Fibroblast of skin of abdomen (primary cell): ENCODE results near the gene TXNRD1.
A peak's percentile ranks its signal among the peaks of the same experiment; 100 is the strongest.
"Not testable (repeated sequence)": the region's sequence is repeated elsewhere in the genome, so short reads cannot be mapped to it uniquely, and the experiment has no call there.

Source experiments
- DNase-seq: peaks from one replicate; pipeline ENCODE4 v3.0.0-alpha.2; 2013

Gene TXNRD1

DNA sequence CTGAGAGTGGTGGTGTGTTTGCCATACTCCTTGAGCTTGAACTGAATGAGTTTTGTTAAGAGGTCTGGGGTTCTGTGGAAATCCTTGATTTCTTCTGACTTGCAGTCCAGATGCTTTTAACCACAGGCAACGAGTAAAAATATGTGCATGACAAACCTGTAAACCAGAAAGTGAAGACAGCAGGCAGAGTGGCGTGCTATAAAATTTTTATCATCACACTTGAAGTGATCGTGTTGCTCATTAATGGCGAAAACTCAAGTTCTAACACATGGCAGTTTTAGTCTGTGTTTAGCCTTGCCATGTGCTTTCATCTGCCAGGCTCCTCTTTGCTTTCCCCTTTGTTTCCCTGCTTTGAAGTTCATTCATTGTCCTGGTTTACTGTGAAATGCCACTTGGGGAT, 28.0 kb downstream of the TXNRD1 start:
- peak; percentile 51 for DNase-seq

DNA sequence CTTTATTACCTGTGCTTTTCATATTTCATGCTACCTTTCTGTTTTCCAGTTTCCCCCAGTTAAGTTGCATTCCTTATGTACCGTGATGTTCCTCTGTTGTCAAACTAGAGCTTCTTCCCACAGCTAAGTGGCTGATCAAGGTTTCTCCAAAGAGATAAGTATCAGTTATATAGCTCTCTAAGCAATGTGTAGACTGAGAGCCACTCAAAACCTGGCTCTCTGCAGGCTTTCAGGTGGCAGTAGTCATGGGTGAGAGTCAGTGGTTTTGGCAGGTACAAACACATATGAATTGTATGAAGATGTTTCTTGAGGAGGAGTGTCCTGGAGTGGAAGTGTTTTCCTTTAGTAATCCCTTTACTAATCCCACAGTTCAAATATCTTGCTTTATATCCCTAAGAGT, 28.4 kb downstream of the TXNRD1 start:
- DNase-seq: no peak

DNA sequence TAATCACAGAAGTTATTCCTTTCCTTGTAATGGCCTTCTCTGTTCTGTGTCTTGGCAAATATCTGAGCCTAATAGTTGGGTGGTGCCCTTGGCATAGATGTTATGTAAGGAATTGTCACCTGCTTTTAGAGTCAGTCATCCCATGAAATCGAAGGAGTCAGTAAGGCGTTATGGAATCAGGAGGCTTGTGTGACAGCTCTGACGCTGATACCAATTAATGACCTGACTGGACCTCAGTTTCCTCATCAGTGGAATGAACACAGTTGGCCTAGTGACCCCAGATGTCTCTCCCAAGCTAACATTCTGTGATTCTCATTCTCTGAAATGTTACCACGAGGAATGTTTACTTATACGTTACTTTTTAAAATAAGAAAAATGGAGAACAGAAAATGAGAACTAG, 32.1 kb downstream of the TXNRD1 start:
- DNase-seq: no peak

DNA sequence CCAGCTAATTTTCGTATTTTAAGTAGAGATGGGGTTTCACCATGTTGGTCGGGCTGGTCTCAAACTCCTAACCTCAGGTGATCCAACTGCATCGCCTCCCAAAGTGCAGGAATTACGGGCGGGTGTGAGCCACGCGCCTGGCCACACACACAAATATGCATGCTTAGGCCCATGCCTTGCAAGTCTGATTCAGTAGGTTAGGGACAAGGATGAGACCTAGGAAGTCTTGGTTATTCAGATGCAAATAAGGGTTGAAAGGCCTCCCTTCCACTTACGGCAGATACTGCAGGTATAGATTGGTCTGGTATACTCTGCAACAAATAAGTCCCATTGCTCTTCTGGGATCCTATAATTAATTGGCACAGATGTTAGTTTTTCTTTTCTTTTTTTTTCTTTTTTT, 32.9 kb downstream of the TXNRD1 start:
- DNase-seq: no peak

DNA sequence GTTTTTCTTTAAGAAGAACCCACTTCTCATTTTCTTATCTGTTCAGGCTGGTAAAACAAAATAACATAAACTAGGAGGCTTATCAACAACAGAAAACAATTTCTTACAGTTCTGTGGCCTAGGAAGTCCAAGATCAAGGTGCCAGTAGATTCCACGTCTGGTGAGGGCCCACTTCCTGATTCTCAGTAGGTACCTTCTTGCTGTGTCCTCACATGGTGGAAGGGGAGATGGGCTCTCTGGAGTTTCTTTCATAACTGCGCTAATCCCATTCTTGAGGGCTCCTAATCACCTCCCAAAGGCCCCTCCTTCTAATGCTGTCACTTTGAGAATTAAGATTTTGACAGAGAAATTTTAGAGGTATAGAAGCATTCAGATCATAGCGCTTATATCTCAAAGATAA, 33.4 kb downstream of the TXNRD1 start:
- DNase-seq: no peak

DNA sequence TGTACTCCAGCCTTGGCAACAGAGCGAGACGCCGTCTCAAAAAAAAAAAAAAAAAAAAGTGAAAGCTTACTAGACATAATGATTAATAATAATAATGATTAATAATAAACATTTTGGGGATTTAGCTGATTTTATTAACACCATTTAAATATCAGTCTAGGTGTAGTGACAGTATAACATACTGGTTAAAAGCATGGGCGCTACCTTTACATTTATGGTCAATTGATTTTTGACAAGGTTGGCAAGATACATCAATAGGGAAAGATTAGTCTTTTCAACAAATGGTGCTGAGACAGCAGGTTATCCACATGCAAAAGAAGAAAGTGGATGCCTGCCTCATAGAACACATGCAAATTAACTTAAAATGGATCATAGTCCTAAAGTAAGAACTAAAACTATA, 34.3 kb downstream of the TXNRD1 start:
- no peak for DNase-seq

DNA sequence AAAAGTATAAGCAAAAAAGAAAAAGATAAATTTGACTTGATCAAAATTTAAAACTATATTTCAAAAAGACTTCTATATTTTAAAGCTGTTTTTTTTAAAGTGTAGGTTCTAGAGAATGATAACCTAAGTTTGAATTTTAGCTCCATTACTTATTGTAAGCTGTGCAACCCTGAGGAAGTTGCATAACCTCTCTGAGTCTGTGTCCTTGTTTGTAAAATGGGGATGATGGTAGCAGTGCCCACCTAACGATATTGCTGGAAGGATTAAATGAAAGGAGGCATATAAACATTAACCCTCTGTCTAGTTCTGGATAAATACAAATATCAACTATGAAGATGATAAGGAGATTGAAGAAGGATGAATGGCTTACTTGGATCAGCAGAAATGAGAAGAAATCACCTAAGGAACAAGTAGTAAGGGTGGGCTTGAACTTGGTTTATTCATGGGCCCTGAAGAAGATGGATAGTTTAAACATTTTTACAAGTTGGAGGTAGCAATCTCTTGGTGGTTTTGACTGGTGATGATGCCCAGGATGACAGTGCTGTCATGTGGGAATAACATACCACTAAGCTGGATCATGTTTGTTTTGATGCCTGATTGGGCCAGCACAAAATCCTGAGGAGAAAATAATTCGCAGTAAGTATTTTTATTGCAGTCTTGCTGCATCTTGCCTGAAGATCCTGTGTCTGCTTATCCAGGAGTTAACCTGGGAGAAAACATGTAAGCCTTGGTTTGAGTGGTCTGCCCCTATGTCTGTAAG, 35.0 kb downstream of the TXNRD1 start:
- DNase-seq: no peak

DNA sequence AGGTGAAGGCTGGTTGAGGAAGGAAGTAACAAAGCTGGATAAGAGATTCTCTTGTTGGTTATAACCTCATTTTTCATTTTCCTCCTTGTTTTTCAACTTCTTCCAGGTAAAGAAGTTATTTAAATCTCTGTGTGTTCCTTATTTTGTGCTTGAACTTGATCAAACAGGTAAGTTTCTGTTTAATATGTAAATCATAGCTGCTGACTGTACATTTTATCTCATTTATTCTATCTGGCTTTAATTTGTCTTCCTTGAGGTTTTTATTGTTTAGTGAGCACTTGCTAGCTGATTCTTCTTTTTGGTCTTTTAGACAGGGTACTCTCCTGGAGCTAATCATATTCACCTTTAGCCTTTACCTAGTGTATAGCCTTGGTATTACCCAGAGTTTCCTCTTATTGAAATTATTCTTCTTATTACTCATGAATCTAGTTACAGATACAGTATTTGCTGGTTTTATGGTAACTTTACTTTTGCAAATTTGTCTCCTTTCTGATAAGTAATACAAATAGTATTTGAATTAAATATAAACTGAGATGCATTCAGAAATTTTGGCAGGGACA, 42.4 kb downstream of the TXNRD1 start:
- DNase-seq: no peak

DNA sequence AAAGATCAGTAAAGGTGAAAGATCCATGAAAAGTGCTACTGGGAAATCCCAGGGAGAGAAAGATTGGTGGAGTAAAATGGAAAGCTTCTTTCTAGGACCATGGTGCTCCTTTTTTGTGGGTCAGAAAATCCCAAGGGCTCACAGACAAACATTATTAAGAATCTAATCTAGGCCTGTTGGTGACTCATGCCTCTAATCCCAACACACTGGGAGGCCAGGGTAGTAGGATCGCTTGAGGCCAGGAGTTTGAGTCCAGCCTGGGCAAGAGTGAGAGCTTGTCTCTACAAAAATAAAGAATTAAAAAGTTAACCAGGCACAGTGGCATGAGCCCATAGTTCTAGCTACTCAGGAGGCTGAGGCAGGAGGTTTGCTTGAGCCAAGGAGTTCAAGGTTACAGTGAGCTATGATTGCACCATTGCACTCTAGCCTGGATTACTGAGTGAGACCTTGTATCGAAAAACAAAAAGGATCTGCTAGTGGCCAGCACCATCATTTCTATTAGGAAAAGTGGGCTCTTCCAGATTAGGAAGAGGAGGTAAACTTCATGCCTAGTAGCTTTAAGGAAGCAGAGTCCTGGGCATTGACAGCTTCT, 43.0 kb downstream of the TXNRD1 start:
- DNase-seq: no peak

DNA sequence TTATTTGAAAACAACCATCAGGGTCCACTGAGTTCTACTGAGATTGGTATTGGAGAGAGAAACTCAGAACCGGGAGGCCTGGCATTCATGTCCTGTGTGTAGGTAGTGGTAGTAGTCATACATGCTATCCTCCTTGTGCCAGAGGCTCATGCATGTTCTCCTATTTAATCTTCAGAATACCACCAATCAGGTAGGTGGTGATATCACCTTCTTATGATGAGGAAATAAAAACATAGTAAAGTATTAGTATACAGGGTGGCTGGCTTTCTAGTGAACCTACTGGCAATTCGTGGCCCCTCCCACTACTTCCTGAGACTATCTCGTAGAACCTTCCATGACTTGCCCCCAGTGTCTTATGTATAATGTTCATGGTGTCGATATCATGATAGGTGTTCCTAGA, 47.4 kb downstream of the TXNRD1 start:
- no peak for DNase-seq

DNA sequence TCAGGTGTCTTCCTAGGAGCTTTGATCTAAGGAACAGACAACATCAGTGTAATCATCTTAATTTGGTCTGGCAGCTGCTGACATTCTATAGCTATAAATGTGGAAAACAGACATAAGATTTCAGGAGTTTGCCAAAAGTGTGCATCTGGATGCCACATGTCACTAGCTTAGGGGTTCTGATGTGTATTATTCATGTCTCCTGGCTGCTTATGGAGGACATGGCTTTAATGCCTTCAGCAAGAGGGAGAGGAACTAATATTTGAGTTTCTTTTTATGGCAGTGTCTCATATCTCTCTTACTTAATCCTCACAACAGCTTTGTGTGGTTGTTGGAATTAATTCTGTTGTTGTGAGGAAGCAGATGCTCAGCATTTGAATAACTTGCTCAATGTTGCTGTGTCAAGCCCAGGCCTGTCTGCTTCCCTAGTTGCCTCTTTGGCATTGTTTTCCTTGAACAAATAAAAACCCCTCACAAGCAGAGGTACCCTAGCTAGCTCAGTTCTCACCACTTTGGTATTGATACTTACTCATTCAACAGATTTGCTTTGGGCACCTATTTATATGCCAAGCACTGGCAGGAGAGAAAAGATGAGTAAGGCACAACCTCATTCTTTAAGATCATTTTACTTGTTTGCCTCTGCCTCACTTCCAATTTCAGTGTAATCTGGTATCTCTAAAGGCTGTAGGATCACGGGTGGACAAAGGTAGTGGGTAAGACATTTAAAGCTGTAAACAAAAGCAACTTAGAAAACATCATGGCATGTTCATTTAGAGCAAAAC, 48.2 kb downstream of the TXNRD1 start:
- peak; percentile 93 for DNase-seq

DNA sequence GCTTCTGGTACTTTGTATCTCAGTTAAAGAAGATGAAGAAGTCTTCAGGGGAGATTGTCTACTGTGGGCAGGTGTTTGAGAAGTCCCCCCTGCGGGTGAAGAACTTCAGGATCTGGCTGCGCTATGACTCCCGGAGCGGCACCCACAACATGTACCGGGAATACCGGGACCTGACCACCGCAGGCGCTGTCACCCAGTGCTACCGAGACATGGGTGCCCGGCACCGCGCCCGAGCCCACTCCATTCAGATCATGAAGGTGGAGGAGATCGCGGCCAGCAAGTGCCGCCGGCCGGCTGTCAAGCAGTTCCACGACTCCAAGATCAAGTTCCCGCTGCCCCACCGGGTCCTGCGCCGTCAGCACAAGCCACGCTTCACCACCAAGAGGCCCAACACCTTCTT, 49.9 kb downstream of the TXNRD1 start:
- not testable (repeated sequence) for DNase-seq

DNA sequence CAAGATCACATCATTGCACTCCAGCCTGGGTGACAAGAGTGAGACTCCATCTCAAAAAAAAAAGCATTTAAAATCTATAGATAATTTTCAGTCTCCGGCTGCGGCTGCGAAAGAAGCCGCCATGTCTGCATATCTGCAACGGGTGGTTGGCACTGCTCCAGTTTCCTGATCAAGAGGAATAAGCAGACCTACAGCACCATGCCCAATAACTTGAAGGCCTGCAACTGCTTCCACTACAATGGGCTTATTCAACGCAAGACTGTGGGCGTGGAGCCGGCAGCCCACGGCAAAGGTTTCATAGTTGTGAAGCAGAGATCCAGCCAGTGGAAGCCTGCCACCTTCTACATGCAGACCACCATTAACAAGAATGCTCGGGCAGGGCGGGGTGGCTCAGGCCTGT, 57.4 kb downstream of the TXNRD1 start:
- DNase-seq: no peak

DNA sequence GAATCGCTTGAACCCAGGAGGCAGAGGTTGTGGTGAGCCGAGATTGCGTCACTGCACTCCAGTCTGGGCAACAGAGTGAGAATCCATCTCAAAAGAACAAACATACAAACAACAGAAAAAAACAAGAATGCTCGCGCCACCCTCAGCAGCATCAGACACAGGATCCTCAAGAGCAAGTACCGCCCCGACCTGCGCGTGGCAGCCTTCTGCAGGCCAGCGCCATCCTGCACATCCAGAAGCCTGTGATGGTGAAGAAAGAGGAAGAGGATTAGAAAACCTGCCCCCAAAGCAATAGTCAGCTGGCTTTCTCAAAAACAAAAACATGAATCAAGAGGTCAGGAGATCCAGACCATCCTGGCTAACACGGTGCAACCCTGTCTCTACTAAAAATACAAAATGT, 57.9 kb downstream of the TXNRD1 start:
- no peak for DNase-seq

DNA sequence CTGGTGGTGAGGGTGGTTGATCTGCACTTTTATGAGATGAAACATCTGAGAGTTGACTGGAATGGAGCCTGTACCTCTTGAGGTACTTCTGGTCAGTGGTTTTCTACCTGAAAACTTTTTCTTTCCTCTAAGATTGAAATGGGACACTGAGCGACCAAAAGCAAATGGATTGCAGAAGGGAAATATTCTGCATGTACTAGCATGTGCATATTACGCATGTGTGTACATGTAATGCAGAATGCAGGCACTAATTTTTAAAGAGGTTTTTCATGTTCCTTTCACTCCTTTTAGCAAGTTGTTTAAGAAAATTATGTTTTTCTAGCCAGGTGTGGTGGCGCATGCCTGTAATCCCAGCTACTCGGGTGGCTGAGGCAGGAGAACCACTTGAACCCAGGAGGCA, 59.2 kb downstream of the TXNRD1 start:
- DNase-seq: no peak

DNA sequence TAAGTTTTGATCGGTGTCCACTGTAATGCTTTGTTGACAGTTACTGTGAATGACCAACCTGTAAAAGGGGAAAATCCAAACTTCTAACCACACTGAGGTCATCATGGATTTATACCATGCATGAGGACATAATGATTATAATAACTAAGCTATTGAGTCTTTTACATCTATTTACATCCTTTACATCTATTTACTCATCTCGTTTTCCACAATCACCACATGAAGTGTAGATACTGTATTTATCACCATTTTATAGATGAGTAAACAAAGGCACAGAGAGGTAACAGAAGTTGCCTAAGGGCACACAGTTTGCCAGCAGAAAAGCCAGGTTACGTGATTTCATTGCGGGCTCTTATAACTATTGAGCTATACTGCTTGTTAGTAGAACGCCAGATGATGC, 60.1 kb downstream of the TXNRD1 start:
- DNase-seq: no peak

DNA sequence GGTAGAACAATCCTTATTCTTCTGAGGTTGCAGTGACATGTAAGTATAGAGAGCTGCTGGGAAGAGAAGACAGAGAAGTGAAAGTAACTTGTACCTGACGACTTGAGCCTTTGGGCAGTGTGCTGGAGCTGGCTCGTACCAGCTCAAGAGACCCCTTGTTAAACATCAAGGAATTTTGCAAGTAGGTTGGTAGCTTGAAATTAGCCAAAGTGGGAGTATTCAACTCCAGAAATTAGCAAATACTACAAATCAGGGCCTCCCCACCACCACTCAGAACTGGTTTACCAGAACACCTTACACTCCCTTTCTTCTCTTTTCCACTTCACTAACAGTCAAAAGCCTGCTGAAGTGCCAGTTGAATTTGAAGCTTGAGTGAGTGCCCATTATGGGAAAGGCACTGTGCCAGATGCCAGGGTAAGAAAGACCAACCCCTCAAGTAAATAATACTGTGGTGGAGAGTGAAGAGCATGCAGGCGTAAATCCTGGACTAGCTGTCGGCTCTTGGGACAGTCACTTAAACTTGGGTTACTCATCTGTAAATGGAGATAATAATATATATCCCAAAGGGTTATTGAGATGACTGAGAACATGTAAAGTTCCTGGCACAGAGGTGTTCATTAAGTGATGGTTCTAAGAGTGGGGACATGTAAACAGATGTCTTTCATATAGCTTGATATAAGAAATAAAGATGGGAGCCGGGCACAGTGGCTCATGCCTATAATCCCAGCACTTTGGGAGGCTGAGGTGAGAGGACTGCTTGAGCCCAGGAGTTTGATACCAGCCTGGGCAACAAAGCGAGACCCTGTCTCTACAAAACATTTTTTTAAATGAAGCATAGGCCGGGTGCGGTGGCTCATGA, 60.9 kb downstream of the TXNRD1 start:
- DNase-seq: no peak

DNA sequence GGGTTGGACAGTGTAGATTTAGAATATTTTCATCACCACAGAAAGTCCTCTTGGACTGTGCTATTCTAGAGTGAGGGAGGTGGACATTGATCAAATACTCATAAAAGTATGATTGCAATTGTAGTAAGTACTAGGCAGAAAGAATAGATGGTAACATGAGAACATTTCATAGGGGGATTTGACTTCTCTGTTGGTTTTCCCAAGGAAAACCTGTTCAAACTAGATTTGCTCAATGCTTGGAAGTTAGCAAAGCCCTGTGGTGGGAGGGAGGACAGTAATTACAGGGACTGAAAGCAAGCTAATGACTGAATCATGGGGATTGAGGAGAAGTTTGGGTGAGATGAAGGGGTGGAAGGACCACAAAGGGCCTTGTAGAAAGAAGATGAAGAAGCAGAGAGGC, 63.6 kb downstream of the TXNRD1 start:
- no peak for DNase-seq

DNA sequence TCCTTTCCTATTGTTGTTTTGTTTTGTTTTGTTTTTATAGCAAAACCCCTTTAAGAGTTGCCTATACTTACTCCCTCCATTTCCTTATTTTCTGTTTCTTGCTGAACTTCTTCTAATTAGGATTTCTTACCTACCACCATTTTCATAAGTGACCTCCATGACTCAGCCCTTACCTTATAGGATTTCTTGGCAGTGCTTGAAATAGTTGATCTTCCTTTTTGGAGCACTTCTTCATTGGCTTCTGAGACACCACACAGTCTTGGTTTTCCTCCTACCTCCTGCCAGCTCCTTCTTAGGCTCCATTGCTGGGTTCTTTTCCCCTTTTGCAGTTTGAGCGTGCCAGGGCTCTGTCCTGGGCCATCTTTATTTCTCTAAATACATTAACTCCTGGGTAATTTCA, 64.5 kb downstream of the TXNRD1 start:
- DNase-seq: no peak

DNA sequence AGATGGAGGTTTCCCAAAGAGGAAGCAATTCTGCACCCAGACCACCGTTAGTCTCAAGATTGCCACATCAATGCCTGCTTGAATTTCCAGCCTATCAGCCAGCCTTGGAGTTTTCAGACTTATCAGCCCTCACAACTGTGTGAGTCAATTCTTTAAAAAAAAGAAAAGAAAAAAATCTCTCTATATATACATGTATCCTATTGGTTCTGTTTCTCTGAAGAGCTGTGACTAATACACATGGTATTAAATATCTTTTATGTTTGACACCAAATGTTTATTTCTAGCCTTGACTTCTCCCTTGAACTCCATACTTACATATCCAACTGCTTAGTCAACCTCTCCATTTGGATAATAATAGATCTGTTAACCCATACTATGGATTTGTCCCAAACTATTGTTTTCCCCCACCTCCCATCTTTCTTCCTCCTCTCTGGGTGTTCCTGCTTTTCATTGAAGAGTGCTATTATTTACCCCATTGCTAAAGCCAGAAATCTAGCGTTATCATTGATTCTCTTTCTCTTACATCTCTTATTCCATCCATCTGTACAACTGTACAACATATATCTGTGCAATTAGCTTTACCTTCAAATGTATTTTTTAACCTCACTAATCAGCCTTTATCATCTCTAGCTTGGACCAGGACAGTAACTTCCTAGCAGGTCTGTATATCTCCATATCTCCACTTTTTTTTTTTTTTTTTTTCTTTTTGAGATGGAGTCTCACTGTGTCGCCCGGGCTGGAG, 65.3 kb downstream of the TXNRD1 start:
- DNase-seq: peak; percentile 96

DNA sequence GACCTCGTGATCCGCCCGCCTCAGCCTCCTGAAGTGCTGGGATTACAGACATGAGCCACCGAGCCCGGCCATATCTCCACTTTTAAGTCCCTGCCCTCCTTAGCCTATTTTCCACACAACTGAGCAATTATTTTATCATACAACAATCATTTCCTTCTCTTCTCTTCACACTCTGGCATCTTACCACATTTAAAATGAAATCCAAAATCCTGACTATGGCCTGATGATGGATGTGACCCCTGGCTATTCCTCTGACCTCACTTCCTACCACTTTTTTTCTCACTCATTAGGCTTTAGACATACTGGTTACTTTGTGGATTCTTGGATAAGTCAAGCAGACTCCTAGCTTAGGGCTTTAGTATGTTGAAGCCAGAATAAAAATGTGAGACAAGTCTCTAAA, 66.1 kb downstream of the TXNRD1 start:
- DNase-seq: peak; percentile 50

DNA sequence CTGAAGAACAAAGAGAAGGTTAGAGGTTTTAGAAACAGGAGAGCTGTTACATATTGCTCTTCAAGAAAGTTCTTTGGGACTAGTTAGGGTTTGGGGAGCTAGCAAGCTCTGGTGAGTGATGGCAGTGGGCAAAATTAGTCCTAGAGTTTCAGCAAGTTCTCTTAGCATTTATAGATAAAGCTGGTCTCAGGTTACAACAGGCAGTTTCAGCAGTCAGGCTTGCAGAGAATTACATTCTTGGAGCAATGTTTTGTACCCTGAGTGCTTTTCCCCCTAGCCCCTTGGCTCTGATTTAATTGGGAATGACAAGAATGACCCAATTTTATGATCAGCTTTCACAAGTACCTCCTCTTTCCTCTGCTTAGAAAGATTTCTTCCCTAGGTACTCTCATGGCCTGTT, 66.5 kb downstream of the TXNRD1 start:
- peak; percentile 55 for DNase-seq
